DND-41 (cell line): ENCODE measurements around the gene NUDT8.
"Not testable (repeated sequence)": the region's sequence is repeated elsewhere in the genome, so short reads cannot be mapped to it uniquely, and the experiment has no call there.

ENCODE experiments used
- CTCF ChIP-seq: IDR thresholded peaks from 2 replicates; pipeline ENCODE4 v1.5.1; 2012; ENCODE audit warnings: borderline replicate concordance, low read length, moderate library complexity, mild to moderate bottlenecking; ENCODE audit not compliant: poor library complexity, severe bottlenecking; ENCODE audit errors: extremely low read depth
- EZH2 ChIP-seq: IDR thresholded peaks from 3 replicates; pipeline ENCODE4 v1.6.1; 2012; ENCODE audit warnings: borderline replicate concordance, low read depth, mild to moderate bottlenecking, moderate library complexity, low read length, inconsistent platforms; ENCODE audit not compliant: severe bottlenecking

- TF ChIP-seq CTCF, EZH2: not testable (repeated sequence)
Measured at GRCh38 chr11:67659651-67660165, 30.0 kb upstream of the NUDT8 start.
